ENCODE data around the gene SLC35B4. TPM values are rescaled to one million over a fixed set of nuclear protein-coding genes. Genes with fewer than 3 reads are reported as not detected.

The SLC35B4 gene
- total RNA-seq, 4 donors from 2014 or later, result 3.7 to 8.6 (median 7.0) TPM

DNA sequence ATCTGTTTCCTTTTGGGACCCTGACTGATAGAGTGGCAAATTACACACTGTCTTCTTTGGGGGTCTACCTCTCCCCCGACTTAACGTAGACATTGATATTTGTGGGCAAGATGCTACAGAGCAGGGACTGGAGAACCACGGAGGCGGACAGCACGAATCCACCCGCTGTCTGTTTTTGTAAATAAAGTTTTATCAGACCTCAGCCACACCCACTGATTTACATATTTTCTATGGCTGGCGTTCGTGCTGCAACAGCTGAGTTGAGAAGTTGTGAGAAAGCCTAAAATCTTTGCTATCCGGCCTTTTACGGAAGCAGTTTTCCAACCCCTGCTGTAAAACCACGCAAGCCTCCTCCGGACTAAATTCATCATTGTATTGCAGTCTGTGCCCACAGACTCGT is 17.2 kb upstream of the SLC35B4 start:
- H3K9me3 ChIP-seq, result no peaks in the 10 kb centered on the region
- WGBS, 2 donors, result 84 to 86% methylated on average over 13 of the region's 13 CpGs
- H3K27ac ChIP-seq, result no peak overlapping the region
- intact Hi-C loops (cut with DNase I), result no loop called here
- TF ChIP-seq, protein P1, sequence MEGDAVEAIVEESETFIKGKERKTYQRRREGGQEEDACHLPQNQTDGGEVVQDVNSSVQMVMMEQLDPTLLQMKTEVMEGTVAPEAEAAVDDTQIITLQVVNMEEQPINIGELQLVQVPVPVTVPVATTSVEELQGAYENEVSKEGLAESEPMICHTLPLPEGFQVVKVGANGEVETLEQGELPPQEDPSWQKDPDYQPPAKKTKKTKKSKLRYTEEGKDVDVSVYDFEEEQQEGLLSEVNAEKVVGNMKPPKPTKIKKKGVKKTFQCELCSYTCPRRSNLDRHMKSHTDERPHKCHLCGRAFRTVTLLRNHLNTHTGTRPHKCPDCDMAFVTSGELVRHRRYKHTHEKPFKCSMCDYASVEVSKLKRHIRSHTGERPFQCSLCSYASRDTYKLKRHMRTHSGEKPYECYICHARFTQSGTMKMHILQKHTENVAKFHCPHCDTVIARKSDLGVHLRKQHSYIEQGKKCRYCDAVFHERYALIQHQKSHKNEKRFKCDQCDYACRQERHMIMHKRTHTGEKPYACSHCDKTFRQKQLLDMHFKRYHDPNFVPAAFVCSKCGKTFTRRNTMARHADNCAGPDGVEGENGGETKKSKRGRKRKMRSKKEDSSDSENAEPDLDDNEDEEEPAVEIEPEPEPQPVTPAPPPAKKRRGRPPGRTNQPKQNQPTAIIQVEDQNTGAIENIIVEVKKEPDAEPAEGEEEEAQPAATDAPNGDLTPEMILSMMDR (IDR thresholded peaks at IDR 0.05), result no peak
- TF ChIP-seq POLR2A (IDR thresholded peaks at IDR 0.05), result no peak
- no peaks in the 10 kb centered on the region for H3K4me1 ChIP-seq
- no peak for DNase-seq
- peaks cover 0 to 20% (median 0%) of the 10 kb centered on the region in 4 donors for H3K27me3 ChIP-seq
- H3K4me3 ChIP-seq, result no peak overlapping the region
- no peaks in the 10 kb centered on the region for H3K36me3 ChIP-seq

DNA sequence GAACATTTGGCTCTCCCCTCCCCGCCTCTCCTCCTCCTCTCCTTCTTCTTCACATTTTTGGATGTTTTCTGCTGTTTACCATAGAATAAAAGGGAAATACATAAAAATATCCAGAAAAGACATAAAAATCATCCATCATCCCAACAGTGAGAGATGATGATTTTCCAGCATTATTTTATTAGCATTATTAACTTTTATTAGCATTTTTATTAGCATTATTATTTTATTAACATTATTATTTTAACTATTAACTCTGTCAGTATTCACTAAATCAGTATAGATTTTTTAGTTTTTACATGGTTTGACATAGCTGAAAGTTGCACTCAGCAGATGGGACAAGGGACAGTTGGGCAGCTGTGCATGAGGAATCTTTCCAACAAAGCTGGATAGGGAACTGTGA is 16.2 kb upstream of the SLC35B4 start:
- no peaks in the 10 kb centered on the region for H3K4me1 ChIP-seq
- intact Hi-C loops (cut with DNase I), result no loop called here
- H3K4me3 ChIP-seq, result no peak overlapping the region
- TF ChIP-seq, protein P1 (IDR thresholded peaks at IDR 0.05), result no peak
- no peak for TF ChIP-seq POLR2A (IDR thresholded peaks at IDR 0.05)
- DNase-seq, result no peak
- peaks cover 0 to 20% (median 0%) of the 10 kb centered on the region in 4 donors for H3K27me3 ChIP-seq
- H3K36me3 ChIP-seq, result no peaks in the 10 kb centered on the region
- H3K9me3 ChIP-seq, result no peaks in the 10 kb centered on the region
- WGBS, 2 donors, result 87 to 89% methylated on average over 1 of the region's 1 CpG
- H3K27ac ChIP-seq, result no peak overlapping the region

- Histone ChIP-seq H3K4me1 (no peaks in the 10 kb centered on the region), H3K27ac (no peak overlapping the region), H3K36me3 (no peaks in the 10 kb centered on the region), H3K9me3 (no peaks in the 10 kb centered on the region), H3K4me3 (no peak overlapping the region), H3K27me3 (peaks cover 0 to 20% (median 0%) of the 10 kb centered on the region in 4 donors)
- intact Hi-C loops (cut with DNase I), result no loop called here
- DNase-seq, result no peak
- TF ChIP-seq, protein P1 (IDR thresholded peaks at IDR 0.05), result no peak
- no peak for TF ChIP-seq POLR2A (IDR thresholded peaks at IDR 0.05)
- WGBS, 2 donors, result 90 to 98% methylated on average over 7 of the region's 7 CpGs
These were observed 14.7 kb upstream of the SLC35B4 start for GRCh38 chr7:134331393-134331792.

GRCh38 chr7:134330974-134331373 is 14.2 kb upstream of the SLC35B4 start:
- TF ChIP-seq POLR2A (IDR thresholded peaks at IDR 0.05), result no peak
- TF ChIP-seq, protein P1 (IDR thresholded peaks at IDR 0.05), result no peak
- Histone ChIP-seq H3K27ac (no peak overlapping the region), H3K4me1 (no peaks in the 10 kb centered on the region), H3K36me3 (no peaks in the 10 kb centered on the region), H3K4me3 (no peak overlapping the region), H3K9me3 (no peaks in the 10 kb centered on the region), H3K27me3 (peaks cover 0 to 20% (median 0%) of the 10 kb centered on the region in 4 donors)
- 80 to 83% methylated on average over 4 of the region's 4 CpGs for WGBS, 2 donors
- no peak for DNase-seq
- intact Hi-C loops (cut with DNase I), result no loop called here

GRCh38 chr7:134329614-134330346 is 13.1 kb upstream of the SLC35B4 start:
- Histone ChIP-seq H3K27ac (no peak overlapping the region), H3K4me1 (no peaks in the 10 kb centered on the region), H3K9me3 (no peaks in the 10 kb centered on the region), H3K4me3 (no peak overlapping the region), H3K27me3 (peaks cover 0 to 20% (median 0%) of the 10 kb centered on the region in 4 donors), H3K36me3 (no peaks in the 10 kb centered on the region)
- DNase-seq, result no peak
- intact Hi-C loops (cut with DNase I), result no loop called here
- TF ChIP-seq, protein P1 (IDR thresholded peaks at IDR 0.05), result no peak
- no peak for TF ChIP-seq POLR2A (IDR thresholded peaks at IDR 0.05)
- 16 to 31% methylated on average over 4 of the region's 4 CpGs for WGBS, 2 donors
